HCT116 (cell line): ENCODE data around the gene DARS1.

ENCODE experiments used
- CTCF ChIP-seq, 3 experiments: fragments of 200-600 bp in 1 of 3; sonication (generic) in 1 of 3; IDR thresholded peaks in 2 of 3; conservative IDR thresholded peaks in 1 of 3; 2 replicates each; pipeline ENCODE4 v1.5.1; 2012 to 2017; ENCODE audit warnings: low read depth in 2 of 3, low read length in 2 of 3, antibody characterized with exemption in 1 of 3, borderline replicate concordance in 1 of 3, control low read depth in 1 of 3, mild to moderate bottlenecking in 1 of 3, mixed read lengths in 1 of 3, mixed run types in 1 of 3, moderate library complexity in 1 of 3; ENCODE audit not compliant: insufficient read depth in 1 of 3
- EGR1 ChIP-seq: IDR thresholded peaks from 2 replicates; pipeline ENCODE4 v1.6.1; 2012; ENCODE audit warnings: low read depth
- EZH2 ChIP-seq: fragments of 200-600 bp; sonication (generic); IDR thresholded peaks from 2 replicates; pipeline ENCODE4 v1.6.1; 2017; ENCODE audit warnings: antibody characterized with exemption, mixed run types
- EZH2phosphoT487 ChIP-seq: fragments of 200-600 bp; IDR thresholded peaks from 2 replicates; pipeline ENCODE4 v1.6.1; 2018; ENCODE audit warnings: antibody characterized with exemption, borderline replicate concordance
- MAX ChIP-seq: IDR thresholded peaks from 2 replicates; pipeline ENCODE4 v1.6.1; 2012
- POLR2A ChIP-seq: IDR thresholded peaks from 2 replicates; pipeline ENCODE4 v1.7.0; 2011; ENCODE audit warnings: borderline replicate concordance; ENCODE audit not compliant: insufficient read depth, insufficient read length; ENCODE audit errors: extremely low read depth
- SP1 ChIP-seq: IDR thresholded peaks from 2 replicates; pipeline ENCODE4 v1.6.1; 2012; ENCODE audit warnings: low read depth
- YY1 ChIP-seq: IDR thresholded peaks from 2 replicates; pipeline ENCODE4 v1.6.1; 2011; ENCODE audit warnings: low read length, low read depth, moderate library complexity, mild to moderate bottlenecking; ENCODE audit not compliant: insufficient replicate concordance; ENCODE audit errors: extremely low read depth
- ZBTB33 ChIP-seq: IDR thresholded peaks from 2 replicates; pipeline ENCODE4 v1.6.1; 2011; ENCODE audit warnings: mild to moderate bottlenecking, low read length, moderate library complexity; ENCODE audit not compliant: insufficient replicate concordance; ENCODE audit errors: extremely low read depth
- ZNF274 ChIP-seq: fragments of 200-500 bp; sonication (Bioruptor generic); IDR thresholded peaks from 2 replicates; pipeline ENCODE4 v1.6.1; 2014; ENCODE audit warnings: mild to moderate bottlenecking, low read depth, low read length, inconsistent platforms

- TF ChIP-seq EZH2 (no peak), CTCF (IDR thresholded peaks at IDR 0.05 in 2 of 3, conservative IDR thresholded peaks at IDR 0.05 in 1 of 3; ENCODE audit: borderline replicate concordance in 1 of 3, insufficient read depth in 1 of 3, low read depth in 2 of 3, low read length in 2 of 3) (no peak), EGR1 (no peak), POLR2A (no peak), MAX (no peak), ZBTB33 (no peak), EZH2phosphoT487 (no peak), SP1 (no peak), ZNF274 (no peak), YY1 (no peak)
These were observed 87.1 kb downstream of the DARS1 start for GRCh38 chr2:135898234-135898786.
